ENCODE data around the gene SYNPO.

The SYNPO gene

DNA sequence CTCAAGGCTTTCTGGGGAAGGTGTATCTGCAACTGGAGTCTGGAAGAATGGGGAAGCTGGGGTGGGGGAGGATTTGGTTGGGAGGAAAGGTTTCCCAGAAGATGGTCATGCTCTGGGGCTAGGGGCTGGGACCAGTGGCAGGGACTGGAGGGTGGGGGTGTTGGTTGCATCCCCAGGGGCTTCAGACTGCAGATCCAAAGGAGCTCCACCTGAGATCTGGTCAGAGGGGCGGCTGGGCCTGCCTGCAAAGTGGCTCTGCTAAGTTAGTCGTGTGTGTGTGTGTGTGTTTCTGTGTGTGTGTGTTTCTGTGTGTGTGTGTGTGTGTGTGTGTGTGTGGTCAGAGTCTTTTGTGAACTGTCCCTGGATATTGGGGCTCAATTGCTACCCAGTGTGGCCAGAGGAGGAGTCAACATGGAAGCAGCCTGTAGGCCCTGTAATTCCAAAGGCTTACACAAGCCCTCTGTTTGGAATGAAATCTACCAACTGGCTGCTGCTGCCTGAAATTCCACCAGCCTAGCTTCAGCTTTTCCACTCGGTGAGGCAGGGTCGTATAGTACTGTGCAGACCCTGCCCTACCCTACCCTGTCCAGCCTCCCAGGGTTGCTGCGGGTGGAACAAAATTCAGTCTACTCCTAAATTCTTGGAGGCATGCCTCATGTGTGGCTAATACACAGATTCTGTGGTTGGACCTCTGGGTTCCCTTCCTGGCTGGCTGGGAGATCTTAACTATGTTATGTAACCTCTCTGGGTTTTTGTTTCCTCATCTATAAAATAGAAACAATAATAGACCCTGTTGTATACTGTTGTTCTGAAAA lies 12.5 kb upstream of the SYNPO start:
- peak; percentile 63 for DNase-seq (ENCODE audit: low read depth)
- no peaks in the 10 kb centered on the region for H3K27me3 ChIP-seq (replicated peaks; ENCODE audit: control insufficient read depth, insufficient read depth, low read length)
- no peaks in the 10 kb centered on the region for H3K9me3 ChIP-seq (ENCODE audit: control insufficient read depth, low read length)
- no peaks in the 10 kb centered on the region for H3K36me3 ChIP-seq (ENCODE audit: control insufficient read depth, insufficient read depth, low read length, severe bottlenecking)
- peaks cover 57% of the 10 kb centered on the region for H3K4me1 ChIP-seq (ENCODE audit: control insufficient read depth, insufficient read depth, low read length)
- H3K4me3 ChIP-seq (ENCODE audit: low read length): no peak overlapping the region
- peak overlapping the region; percentile 11 for H3K9ac ChIP-seq (ENCODE audit: low read length)

DNA sequence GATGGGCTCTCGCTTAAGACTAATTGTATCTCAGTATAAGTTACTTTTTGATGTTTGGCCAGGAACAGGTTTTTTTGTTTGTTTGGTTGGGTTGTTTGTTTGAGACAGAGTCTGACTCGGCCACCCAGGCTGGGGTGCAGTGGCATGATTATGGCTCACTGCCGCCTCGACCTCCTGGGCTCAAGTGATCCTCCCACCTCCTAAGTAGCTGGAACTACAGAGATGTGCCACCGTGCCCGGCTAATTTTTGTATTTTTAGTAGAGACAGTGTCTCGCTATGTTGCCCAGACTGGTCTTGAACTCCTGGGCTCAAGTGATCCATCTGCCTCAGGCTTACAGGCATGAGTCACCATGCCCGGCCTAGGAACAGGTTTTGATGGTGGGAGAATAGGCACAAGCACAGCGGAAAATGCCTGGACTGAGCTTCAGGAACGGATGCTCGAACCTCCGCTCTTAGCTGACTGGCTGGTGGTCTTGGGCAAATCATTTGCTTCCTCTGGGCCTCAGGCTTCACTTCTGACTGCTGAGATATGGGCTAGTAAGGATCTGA lies 11.4 kb upstream of the SYNPO start:
- Histone ChIP-seq H3K4me3 (ENCODE audit: low read length) (no peak overlapping the region), H3K9me3 (ENCODE audit: control insufficient read depth, low read length) (no peaks in the 10 kb centered on the region), H3K4me1 (ENCODE audit: control insufficient read depth, insufficient read depth, low read length) (peaks cover 61% of the 10 kb centered on the region), H3K9ac (ENCODE audit: low read length) (no peak overlapping the region), H3K27me3 (replicated peaks; ENCODE audit: control insufficient read depth, insufficient read depth, low read length) (no peaks in the 10 kb centered on the region), H3K36me3 (ENCODE audit: control insufficient read depth, insufficient read depth, low read length, severe bottlenecking) (no peaks in the 10 kb centered on the region)
- no peak for DNase-seq (ENCODE audit: low read depth)

DNA sequence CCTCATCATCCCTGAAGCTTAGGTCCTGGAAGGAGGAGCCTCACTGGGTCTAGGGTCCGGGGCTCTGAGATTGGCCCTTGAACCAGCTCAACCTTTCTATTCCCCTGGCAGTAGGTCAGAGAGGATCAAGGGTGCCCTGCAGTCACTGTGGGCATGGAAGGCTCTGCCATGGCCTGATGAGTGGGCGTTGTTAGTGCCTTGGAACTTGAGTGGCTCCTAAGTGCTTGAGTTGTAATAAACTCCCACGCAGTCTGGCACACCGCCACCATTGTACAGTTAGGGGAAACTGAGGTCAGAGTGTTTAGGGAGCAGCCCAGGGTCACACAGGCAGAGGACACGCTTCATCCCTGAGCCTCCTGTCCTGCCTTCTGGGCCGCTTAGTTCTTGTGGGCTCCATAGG lies 10.4 kb upstream of the SYNPO start:
- H3K36me3 ChIP-seq (ENCODE audit: control insufficient read depth, insufficient read depth, low read length, severe bottlenecking): no peaks in the 10 kb centered on the region
- DNase-seq (ENCODE audit: low read depth): no peak
- no peak overlapping the region for H3K4me3 ChIP-seq (ENCODE audit: low read length)
- H3K9me3 ChIP-seq (ENCODE audit: control insufficient read depth, low read length): no peaks in the 10 kb centered on the region
- H3K27me3 ChIP-seq (replicated peaks; ENCODE audit: control insufficient read depth, insufficient read depth, low read length): no peaks in the 10 kb centered on the region
- H3K4me1 ChIP-seq (ENCODE audit: control insufficient read depth, insufficient read depth, low read length): peaks cover 59% of the 10 kb centered on the region
- no peak overlapping the region for H3K9ac ChIP-seq (ENCODE audit: low read length)

DNA sequence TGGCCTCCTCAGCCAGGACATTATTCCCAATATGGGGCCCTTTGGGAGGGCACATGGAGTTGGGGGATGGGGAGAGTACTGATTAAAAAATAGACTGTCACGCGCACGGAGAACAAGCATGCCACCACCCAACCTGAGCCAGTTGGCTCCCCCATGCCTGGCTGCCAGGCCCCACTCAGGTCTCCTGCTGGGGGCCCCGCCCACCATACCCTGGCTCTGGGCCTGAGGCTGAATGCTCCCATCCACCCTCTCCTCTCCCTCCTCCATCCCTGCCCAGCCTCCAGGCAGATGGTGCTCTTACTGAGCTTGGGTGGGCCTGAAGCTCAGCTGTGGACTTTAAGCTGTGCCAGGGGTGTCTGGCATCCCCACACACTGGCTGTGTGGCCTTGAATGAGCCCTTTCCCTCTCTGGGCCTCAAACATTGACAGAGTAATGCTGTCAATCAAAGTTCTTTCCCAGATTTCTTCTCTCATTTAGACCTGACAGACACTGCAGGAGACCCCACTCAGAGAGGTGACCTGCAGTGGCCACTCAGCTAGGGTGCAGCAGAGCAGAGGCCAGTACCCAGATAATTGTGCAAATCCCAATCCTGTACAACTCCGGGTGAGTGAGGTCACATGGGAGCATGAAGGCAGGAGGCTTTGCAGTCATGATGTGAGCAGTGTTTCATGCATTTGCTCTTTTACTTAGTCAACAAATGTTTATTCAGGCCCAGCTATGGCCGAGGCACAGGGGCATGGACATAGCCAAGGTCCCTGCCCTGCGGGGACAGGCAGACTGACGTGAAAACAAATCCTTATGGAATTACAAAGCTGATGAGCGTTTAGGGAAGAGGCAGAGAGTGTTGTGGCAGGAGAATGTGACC lies 9.8 kb upstream of the SYNPO start:
- H3K9me3 ChIP-seq (ENCODE audit: control insufficient read depth, low read length): no peaks in the 10 kb centered on the region
- H3K9ac ChIP-seq (ENCODE audit: low read length): no peak overlapping the region
- no peaks in the 10 kb centered on the region for H3K27me3 ChIP-seq (replicated peaks; ENCODE audit: control insufficient read depth, insufficient read depth, low read length)
- H3K4me3 ChIP-seq (ENCODE audit: low read length): no peak overlapping the region
- H3K36me3 ChIP-seq (ENCODE audit: control insufficient read depth, insufficient read depth, low read length, severe bottlenecking): no peaks in the 10 kb centered on the region
- peak; percentile 32 for DNase-seq (ENCODE audit: low read depth)
- peaks cover 59% of the 10 kb centered on the region for H3K4me1 ChIP-seq (ENCODE audit: control insufficient read depth, insufficient read depth, low read length)

DNA sequence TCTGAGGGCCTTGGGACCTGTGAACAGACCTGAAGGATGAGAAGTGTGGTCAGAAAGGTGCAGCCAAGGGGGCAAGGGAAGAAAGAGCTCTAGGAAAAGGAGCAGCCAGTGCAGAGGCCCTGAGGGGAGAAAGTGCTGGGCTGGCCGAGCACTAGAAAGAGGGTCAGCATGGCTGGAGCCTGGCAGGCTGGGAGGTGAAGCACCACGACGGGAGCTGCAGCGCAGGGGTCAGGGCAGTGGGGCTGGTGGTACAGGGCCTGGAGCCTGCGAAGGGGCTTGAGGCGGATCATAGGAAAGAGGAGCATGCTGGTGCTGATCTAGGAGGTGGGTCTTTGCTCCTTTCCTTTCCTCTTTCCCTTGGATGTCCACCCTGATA lies 9.1 kb upstream of the SYNPO start:
- no peak overlapping the region for H3K4me3 ChIP-seq (ENCODE audit: low read length)
- no peaks in the 10 kb centered on the region for H3K9me3 ChIP-seq (ENCODE audit: control insufficient read depth, low read length)
- no peak overlapping the region for H3K9ac ChIP-seq (ENCODE audit: low read length)
- no peak for DNase-seq (ENCODE audit: low read depth)
- H3K27me3 ChIP-seq (replicated peaks; ENCODE audit: control insufficient read depth, insufficient read depth, low read length): no peaks in the 10 kb centered on the region
- H3K4me1 ChIP-seq (ENCODE audit: control insufficient read depth, insufficient read depth, low read length): peaks cover 62% of the 10 kb centered on the region
- no peaks in the 10 kb centered on the region for H3K36me3 ChIP-seq (ENCODE audit: control insufficient read depth, insufficient read depth, low read length, severe bottlenecking)

DNA sequence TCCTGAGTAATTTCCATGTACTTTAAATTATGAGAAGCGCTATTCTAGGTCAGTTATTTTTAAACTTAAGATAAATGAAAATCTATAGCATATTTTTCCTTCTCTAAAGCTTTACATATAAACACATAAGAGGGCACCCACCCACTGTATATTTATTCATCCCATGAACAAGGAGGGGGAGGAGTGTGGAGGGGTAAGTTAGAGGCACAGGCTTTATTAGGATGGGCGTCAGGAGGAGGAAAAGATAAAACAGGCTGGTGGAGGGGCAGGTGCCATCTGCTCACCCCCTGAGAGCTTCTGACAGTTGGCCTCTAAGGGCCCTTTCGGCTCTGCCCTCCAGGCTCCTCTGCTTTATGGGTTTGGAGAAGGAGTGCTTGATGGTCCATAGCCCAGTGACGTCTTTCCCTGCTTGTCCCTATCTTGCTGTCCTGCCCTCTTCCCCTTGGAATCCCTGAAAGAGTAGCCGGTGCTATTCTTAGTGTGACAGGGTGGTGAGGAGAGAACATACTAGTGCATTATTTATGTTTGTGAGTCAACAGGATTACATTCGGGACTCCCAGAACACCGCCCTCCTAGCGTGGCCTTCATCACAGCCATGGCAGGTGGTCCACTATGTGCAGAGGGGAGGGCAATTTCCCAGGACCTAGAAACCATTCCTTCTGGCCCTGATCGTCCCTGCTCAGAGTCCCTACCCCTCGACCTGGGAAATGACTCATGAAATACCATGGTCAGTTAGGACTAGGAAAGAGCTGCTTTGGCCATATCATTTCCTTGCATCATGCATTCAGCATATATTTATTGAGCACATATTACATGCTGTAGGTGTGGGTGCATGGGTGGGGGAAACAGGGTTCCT lies 7.9 kb upstream of the SYNPO start:
- no peaks in the 10 kb centered on the region for H3K27me3 ChIP-seq (replicated peaks; ENCODE audit: control insufficient read depth, insufficient read depth, low read length)
- DNase-seq (ENCODE audit: low read depth): peak; percentile 41
- no peak overlapping the region for H3K4me3 ChIP-seq (ENCODE audit: low read length)
- H3K4me1 ChIP-seq (ENCODE audit: control insufficient read depth, insufficient read depth, low read length): peaks cover 56% of the 10 kb centered on the region
- no peaks in the 10 kb centered on the region for H3K9me3 ChIP-seq (ENCODE audit: control insufficient read depth, low read length)
- H3K36me3 ChIP-seq (ENCODE audit: control insufficient read depth, insufficient read depth, low read length, severe bottlenecking): no peaks in the 10 kb centered on the region
- no peak overlapping the region for H3K9ac ChIP-seq (ENCODE audit: low read length)

DNA sequence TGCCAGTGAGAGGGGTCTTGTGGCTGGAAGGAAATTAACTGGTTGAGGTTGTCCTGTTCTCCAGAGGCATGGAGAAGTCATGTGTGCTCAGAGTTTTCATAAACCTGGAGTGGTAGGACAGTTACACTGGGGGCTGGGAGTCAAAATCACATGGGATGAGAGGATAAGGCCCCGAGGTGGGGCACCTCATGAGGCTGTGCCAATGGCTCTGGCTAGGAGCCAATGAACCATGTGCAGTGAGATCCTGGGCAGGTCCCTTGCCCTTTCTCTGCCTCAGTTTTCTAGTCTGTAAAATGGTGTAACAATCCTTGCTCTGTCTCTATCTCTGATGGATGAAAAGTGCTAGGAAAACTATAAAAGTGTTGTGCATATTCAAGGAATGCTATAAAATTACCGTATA lies 7.0 kb upstream of the SYNPO start:
- no peak overlapping the region for H3K4me3 ChIP-seq (ENCODE audit: low read length)
- peaks cover 48% of the 10 kb centered on the region for H3K4me1 ChIP-seq (ENCODE audit: control insufficient read depth, insufficient read depth, low read length)
- H3K9me3 ChIP-seq (ENCODE audit: control insufficient read depth, low read length): no peaks in the 10 kb centered on the region
- no peak for DNase-seq (ENCODE audit: low read depth)
- no peak overlapping the region for H3K9ac ChIP-seq (ENCODE audit: low read length)
- H3K36me3 ChIP-seq (ENCODE audit: control insufficient read depth, insufficient read depth, low read length, severe bottlenecking): no peaks in the 10 kb centered on the region
- H3K27me3 ChIP-seq (replicated peaks; ENCODE audit: control insufficient read depth, insufficient read depth, low read length): no peaks in the 10 kb centered on the region

DNA sequence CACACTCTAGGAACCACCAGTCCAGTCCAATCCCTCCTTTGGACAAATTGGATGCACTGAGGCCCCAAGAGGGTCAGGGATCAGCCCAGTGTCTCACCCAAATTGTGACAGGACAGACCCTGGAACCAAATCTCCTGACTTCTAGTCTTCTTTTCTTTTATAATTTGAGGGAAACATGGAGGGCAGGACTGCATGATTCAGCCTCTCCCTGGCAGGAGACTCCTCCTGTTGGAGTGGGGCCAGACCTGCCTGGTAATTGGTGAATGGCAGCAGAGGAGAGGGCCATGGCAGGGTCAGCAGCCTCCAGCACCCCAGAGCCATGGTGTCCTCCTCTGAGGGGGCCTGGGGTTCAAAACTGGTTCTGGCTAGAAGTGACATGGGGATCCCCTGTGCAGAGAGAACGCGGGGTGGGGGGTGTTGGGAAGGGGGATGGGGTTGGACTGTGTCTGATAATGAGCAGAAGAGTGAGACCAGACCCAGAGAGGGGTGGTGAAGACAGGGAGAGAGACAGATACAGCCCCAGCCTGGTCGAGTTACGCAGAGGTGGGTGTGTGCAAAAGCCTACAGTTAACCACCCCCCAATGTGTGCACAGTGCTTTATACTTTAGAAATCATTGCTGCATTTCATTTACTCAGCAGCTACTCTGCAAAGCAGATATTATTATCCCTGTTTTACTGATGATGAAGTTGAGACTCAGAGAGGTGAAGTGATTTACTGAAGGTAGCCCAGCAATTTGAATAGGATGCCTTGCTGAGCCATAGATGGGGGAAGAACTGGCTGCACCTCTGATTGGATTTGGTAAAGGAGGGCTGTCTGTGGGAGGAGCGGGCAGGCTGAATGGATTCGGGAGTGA lies 3.8 kb upstream of the SYNPO start:
- no peaks in the 10 kb centered on the region for H3K36me3 ChIP-seq (ENCODE audit: control insufficient read depth, insufficient read depth, low read length, severe bottlenecking)
- H3K27me3 ChIP-seq (replicated peaks; ENCODE audit: control insufficient read depth, insufficient read depth, low read length): no peaks in the 10 kb centered on the region
- DNase-seq (ENCODE audit: low read depth): peak; percentile 74
- peaks cover 48% of the 10 kb centered on the region for H3K4me1 ChIP-seq (ENCODE audit: control insufficient read depth, insufficient read depth, low read length)
- no peak overlapping the region for H3K9ac ChIP-seq (ENCODE audit: low read length)
- H3K9me3 ChIP-seq (ENCODE audit: control insufficient read depth, low read length): no peaks in the 10 kb centered on the region
- no peak overlapping the region for H3K4me3 ChIP-seq (ENCODE audit: low read length)

DNA sequence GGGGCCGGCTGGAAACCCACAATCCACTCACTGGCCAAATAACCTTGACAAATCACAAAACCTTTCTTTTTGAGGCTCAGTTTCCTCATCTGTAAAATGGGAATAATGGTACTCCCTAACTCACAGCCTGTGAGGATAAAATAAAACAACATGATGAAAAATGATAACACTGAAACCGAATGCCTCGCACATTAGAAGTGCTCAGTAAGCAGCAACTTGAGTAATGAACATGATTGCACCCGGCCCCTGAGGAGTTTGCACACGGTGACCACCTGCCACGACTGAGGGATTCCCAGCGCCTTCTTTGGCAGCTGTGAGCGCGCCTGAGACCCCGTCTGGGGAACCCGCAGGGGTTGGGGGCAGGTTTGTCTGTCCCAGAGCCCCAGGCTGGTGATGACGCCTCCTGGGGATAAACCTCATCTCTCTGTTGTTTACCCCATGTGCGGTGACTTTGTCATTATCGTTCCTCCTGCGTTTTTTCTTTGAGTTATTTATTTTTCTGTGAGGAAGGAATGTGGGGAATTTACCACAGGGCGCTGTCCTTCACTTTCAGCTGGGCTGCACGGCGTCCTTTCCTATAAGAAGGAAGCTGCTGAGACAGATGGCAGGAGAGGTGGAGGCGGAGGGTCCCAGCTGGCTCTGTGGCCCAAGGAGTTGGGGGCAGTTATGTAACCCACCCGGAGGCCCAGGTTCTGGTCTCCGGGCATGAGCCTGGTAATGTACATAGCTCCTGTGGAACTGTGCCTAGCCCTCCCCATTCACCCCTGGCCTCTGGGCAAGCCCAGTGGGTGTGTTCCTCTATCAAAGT lies 3.0 kb upstream of the SYNPO start:
- peaks cover 55% of the 10 kb centered on the region for H3K4me1 ChIP-seq (ENCODE audit: control insufficient read depth, insufficient read depth, low read length)
- no peak overlapping the region for H3K9ac ChIP-seq (ENCODE audit: low read length)
- no peak overlapping the region for H3K4me3 ChIP-seq (ENCODE audit: low read length)
- H3K36me3 ChIP-seq (ENCODE audit: control insufficient read depth, insufficient read depth, low read length, severe bottlenecking): no peaks in the 10 kb centered on the region
- peak; percentile 89 for DNase-seq (ENCODE audit: low read depth)
- H3K27me3 ChIP-seq (replicated peaks; ENCODE audit: control insufficient read depth, insufficient read depth, low read length): no peaks in the 10 kb centered on the region
- no peaks in the 10 kb centered on the region for H3K9me3 ChIP-seq (ENCODE audit: control insufficient read depth, low read length)

DNA sequence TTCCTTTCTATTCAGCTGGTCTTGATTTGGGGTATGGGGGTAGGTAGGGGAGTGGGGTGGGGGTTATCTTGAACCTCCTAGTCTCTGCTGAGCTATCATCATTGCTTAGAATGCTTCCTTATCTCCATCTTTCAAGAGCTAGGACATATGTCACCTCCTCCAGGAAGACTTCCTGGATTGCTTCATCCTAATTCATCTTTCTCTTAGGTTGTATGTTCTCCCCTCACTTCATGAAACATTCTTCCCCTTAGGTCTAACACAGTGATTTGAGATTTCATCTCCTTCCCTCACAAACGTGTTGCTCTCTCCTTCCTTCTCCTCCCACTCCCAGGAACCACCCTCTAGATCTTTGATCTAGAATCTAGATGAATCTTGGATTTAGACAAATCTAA lies 2.4 kb upstream of the SYNPO start:
- Histone ChIP-seq H3K9ac (ENCODE audit: low read length) (no peak overlapping the region), H3K27me3 (replicated peaks; ENCODE audit: control insufficient read depth, insufficient read depth, low read length) (no peaks in the 10 kb centered on the region), H3K4me1 (ENCODE audit: control insufficient read depth, insufficient read depth, low read length) (peaks cover 55% of the 10 kb centered on the region), H3K36me3 (ENCODE audit: control insufficient read depth, insufficient read depth, low read length, severe bottlenecking) (no peaks in the 10 kb centered on the region), H3K4me3 (ENCODE audit: low read length) (no peak overlapping the region), H3K9me3 (ENCODE audit: control insufficient read depth, low read length) (no peaks in the 10 kb centered on the region)
- DNase-seq (ENCODE audit: low read depth): no peak
